Renal pelvis (tissue), 4 donors: Measurements from ENCODE around the gene OSBPL7. TPM values are rescaled to one million over a fixed set of nuclear protein-coding genes. Genes with fewer than 3 reads are reported as not detected.

Experiments used
- DNase-seq: peaks from one replicate; pipeline ENCODE4 v3.0.0-alpha.2; 2013
- polyA plus RNA-seq, 3 donors: library from polyadenylated mRNA; unstranded; fragments of 120-200 nt; gene quantifications; one replicate each; pipeline ENCODE4 v1.2.1, GENCODE V29; 2013; ENCODE audit not compliant: insufficient read length in 3 of 3

OSBPL7 gene
- polyA plus RNA-seq, 3 donors, result 14.5 to 18.5 (median 17.9) TPM

DNA sequence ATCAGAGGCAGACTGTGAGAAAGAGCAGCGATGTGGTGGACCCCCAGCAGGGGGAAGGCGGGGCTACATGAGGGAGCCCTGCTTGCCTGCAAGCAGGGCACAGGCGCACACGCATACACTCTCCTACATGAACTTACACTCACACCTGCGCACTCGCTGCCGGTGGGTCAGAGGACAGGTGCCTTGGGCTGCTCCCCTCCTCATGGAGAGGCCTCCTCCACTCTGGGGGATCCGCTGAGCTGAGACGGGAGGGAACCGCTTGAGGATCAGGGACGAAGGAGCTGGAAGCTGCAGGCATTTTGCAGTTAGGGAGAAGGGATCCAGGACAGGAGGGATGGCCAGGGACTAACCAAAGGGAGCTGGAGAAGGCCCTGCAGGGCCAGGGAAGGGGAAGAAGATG lies 14.2 kb downstream of the OSBPL7 start:
- DNase-seq, result no peak

DNA sequence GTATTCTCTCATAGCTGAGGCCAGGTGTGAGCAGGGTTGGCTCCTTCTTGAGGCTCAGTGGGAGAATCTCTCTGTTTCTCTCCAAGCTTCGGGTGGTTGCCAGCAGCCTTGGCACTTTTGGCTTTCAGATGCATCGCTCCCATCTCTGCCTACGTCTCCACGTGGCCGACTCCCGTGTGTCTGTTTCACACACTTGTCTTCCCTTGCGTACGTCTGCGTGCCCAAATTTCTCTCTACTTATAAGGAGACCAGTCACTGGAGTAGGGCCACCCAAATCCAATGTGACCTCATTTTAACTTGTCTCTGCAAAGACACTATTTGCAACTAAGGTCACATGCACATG lies 14.7 kb downstream of the OSBPL7 start:
- DNase-seq, result no peak

DNA sequence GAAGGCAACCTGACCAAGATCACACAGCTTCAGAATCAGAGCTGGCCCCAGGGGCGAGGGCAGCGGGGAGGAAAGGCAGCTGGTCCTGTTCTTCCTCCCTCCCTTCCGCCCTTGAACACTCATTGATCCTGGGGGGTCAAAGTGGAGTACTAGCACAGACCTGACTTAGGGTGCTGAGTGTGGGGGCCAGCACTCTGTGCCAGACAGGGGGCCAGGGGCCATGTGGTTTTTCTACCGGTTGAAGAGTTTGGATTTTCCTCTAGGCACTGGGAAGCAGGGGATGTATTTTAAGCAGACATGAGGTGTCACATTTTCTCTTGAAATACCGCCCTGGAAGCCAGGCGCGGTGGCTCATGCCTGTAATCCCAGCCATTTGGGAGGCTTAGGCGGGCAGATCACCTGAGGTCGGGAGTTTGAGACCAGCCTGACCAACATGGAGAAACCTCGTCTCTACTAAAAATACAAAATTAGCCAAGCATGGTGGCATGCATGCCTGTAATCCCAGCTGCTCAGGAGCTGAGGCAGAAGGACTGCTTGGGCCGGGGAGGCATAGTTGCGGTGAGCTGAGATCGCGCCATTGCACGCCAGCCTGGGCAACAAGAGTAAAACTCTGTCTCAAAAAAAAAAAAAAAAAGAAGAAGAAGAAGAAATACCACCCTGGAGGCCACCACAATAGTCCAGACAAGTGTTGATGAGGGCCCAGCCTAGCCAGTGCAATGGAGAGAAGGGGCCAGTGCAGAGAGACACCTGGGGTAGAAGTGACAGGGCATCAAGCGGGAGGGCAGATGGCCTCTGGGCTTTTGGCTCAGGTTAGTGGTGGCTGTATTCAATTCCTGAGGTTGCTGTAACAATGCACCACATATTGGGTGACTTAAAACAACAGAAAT lies 15.3 kb downstream of the OSBPL7 start:
- no peak for DNase-seq

DNA sequence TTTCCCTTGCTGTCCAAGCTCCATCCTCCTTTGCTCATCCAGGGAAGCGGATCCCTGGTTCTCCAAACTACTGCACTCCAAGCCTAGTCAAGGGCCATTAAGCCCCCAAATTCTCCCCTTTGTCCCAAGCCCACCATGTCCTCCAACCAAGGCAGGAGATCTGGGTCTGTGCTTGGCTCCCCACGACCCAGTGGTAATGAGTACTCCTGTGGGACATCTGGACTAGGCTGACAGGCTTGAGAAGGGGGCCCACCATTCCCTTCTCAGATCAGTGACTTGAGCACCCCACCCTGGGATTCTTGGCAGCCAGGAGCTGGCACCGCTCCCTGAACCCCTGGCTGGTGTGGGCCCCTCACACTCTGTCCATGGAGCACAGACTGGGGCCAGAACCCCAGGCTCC lies 17.1 kb downstream of the OSBPL7 start:
- no peak for DNase-seq

DNA sequence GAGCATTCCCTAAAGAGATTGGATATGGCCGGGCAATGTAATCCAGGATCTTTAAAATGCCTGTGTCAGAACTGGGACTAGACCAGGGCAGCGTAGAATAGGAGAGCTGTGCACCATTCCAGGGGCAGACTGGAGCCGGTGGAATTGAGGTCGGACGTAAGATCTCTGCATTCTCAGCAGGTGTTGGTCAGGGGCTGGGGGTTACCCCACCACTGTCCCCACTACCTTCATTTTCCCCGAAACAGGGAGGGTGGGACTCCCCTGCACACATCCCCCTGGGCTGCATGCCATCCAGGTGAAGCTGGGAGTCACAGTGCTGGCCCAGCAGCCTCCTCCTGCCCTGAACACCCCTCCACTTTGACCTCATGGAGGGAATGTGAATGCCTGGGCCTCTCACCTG lies 17.8 kb downstream of the OSBPL7 start:
- DNase-seq, result no peak

DNA sequence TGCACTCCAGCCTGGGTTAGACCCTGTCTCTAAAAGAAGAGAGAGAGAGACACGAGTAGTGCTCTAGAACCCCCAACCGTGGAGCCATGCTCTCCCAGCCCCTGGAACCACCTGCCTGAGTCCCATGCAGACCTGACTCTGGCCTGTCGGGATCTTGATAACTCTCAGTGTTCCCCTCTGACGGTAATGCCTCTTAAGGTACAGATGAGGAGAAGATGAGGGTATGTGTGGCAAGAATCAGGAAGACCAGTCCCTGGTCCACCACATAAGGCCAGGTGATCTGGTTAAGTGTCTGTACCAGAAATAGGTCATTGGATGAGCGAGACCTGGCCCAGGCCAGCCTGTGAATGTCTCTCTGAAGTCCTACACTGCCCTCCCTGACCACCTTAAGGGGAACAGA lies 18.4 kb downstream of the OSBPL7 start:
- DNase-seq, result no peak

DNA sequence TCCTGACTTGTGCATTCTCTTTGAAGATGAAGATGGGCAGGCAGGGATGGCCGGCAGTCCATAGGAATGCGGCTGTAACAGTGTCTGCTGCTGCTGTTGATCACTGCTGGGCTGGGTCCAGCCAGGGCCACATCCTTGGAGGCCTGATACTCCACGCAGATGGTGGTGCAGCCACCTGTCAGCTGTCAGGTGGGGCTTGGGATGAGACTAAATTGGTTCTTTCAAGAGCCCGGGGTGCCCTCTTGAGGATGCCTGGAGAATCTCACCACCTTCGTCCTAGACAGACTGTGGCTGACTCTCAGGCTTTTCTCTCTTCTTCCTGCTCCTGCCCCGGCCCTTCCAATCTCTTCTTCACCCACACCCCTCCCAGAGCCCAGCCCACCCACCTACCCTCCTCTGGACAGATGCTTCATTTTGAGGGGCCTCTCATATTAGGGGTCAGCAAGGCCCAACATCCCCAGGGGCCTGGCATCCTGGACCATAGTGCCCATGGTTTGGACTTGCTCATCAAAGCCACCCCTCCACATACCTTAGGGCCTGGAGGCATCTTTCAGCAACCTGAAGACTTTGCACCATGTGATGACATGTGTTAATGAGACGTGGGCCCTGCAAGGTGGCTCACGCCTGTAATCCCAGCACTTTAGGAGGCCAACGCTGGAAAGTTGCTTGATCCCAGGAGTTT lies 19.1 kb downstream of the OSBPL7 start:
- DNase-seq, result peak; percentile 31

DNA sequence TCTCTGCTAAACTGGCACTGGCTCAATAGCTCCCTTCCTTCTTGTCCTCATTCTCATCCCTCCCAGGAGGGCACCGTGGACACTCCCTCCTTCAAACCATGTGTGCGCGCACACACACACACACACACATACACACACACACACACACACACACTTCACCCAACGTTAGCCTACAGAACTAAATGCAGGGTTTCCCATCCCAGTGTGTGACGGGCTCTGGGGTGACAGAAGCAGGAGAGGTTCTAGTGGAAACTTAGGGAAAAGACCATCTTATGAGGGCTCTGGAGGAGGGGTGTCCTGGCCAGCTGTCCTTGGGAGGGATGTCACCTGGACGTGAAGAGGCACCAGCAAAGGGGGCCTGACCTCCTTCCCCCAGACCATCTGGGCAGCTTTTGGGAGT lies 19.7 kb downstream of the OSBPL7 start:
- DNase-seq, result no peak

DNA sequence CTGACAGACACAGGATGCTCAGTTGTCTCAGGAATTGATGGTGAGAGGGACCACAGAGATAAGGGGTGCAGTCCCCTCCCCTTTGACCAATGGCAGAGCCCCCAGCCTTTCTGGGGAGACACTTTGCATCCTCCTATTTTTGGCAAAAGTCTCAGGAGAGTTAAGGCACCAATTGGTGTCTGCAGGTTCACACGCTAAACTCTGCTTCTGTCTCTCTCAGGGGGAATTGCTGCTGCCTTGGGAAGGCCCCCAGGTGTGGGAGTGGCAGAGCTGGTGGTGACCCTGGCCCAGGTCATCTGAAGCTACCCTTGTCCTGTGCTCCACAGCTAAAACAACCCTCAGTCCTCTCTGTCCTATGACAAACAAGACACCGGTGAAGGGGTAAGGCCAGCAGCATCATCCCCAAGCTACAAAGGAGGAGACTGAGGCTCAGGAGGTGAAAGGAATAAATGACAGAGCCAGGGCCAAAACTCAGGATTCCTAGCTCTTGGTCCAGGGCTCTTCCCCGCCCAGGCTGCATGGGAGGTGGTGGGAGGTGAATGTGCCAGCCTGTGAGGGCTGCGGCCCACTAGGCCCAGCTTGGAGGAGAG lies 20.3 kb downstream of the OSBPL7 start:
- no peak for DNase-seq

DNA sequence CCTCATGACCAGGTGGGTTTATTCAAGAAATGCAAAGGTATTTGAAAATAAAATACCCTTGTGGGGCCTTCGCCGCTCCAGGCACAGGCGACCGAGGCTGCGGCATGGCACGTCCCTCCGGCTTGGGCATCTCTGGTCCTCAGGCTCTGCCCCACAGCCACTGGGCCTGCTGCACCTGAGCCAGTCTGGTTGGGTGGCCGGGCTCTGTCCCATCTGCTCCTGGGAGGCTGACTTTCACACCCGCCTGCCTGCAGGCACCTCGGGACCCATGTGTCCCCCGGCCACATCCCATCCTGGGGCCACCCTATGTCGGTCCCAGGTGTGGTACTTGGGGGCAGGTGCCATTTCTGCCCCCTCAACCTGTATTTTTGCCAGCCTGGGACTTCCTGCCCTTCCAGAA lies 20.9 kb downstream of the OSBPL7 start:
- no peak for DNase-seq

DNA sequence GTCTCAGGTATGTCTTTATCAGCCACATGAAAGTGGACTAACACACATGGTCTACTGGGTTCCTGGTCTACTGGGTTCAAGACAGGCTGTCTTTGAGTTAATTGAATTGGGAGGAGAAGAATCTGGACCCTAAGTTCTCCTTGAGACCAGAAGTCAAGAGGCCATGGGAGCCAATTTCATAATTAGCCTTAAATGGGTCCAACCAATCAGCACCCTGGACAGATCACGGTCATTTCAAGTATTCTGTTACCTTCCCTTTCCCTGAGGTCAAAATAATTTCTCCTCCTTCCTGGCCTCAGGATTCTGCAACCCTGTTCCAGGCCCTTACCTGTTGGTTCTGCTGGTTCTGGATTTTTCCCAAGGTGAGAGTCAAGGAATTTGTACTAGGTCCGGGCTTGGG lies 23.8 kb downstream of the OSBPL7 start:
- no peak for DNase-seq

DNA sequence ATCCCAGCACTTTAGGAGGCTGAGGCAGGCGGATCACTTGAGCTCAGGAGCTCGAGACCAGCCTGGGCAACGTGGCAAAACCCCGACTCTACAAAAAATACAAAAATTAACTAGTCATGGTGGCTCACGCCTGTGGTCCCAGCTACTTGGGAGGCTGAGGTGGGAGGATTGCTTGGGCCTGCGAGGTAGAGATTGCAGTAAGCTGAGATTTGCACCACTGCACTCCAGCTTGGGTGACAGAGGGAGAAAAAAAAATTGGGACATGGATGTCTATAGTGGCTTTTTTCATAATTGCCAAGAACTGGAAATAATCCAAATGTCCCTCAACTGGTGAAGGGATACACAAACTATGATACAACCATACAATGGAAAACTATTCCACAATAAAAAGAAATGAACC lies 28.6 kb downstream of the OSBPL7 start:
- DNase-seq, result no peak

DNA sequence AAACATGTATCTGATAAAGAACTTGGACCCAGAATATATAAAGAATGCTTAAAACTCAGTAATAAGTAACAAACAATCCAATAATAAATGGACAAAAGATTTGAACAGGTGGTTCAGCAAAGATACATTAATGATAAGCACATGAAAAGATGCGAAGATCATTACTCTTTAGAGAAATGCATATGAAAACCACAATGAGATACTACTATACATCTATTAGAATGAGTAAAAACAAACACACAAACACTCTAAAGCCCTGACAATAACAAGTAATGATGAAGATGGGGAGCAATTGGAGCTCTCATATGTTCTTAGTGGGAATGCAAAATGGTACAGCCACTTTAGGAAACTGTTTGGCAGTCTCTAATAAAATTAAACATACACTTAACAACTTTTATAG lies 29.1 kb downstream of the OSBPL7 start:
- DNase-seq, result no peak

DNA sequence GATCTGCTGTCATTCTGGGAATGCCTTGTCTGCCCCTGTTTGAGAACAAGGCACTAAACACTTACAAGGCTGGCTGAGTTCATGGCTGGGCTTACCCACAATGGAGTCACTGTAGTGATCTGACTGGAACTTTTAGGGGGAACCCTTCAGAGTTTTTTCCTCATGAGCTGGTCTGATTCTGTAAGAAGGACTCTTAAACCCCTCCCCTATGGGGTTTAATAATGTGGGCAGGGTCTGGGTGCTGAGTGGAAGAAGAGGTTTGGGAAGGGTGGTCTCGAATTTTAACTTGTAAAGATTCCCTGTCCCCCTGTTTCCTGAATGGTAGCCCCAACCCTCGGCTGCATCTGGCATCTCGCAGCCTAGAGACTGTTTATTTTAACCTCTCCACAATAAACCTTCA lies 30.6 kb downstream of the OSBPL7 start:
- no peak for DNase-seq

DNA sequence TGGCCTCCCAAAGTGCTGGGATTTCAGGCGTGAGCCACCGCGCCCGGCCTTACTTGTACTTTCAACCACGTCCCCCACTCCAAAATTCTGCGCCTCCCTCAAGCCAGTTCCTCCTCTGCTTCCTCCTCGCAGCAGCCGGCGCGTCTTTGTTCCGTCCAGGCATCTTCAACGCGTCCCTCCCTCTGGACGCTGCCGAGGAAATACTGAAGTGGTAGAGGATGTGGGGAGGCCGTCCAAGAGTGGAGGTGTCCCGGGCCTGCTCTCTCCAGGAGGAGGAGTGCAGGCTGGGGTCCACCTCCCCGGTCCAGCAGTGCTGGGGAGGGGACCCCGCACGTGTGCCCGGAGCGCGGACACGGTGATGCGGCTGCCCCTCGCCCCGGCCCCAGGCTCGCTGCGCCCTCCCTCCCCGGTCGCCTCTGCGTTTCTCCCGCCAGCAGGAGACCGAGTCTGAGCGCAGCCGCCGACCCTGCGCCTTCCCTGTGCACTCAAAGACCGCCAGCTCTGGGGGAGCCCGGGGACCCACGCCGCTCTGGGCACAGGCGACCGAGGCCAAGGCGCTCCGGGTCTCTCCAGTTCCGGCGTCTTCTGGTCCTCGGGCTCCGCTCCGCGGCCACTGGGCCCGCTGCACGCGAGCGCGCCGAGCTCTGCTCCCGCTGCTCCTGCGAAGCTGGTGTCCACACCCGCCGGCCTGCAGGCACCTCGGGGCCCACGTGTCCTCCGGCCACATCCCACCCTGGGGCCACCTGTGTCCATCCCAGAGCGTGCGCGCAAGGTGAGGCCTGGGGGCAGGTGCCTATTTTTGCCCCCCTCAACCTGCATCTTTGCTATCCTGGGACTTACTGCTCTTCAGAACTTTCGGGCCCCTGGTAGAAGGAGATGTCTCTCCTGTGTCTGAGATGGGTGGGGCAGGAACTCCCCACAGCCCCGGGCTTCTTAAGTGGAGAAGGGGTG lies 31.7 kb downstream of the OSBPL7 start:
- DNase-seq, result peak; percentile 23

DNA sequence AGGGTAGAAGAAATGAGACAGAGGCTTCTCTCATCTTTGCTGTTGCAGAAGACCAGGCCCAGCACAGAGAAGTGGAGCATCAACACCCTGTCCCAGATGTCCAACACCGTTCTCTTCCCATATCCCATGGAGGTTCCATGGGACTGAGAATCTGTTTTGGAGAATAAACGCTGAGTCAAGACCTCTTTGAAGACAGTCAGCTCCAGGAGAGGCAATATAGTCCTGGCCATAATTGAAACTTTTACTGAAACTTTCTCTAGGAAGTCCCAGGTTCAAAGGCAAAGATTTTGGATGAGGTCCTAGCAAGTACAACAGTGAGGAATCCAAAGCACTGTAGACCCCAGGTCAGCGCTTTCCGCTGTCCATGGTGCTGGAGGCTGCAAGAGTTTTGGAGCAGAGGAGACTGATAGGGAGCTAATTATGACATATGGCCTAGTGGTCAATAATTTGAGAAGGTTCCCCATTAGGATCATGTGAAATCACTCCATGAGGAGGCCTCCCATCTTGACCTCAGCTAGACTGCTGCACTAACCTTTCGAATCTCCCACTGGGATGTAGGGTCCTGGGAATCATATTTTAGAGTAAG lies 36.0 kb downstream of the OSBPL7 start:
- peak; percentile 65 for DNase-seq

DNA sequence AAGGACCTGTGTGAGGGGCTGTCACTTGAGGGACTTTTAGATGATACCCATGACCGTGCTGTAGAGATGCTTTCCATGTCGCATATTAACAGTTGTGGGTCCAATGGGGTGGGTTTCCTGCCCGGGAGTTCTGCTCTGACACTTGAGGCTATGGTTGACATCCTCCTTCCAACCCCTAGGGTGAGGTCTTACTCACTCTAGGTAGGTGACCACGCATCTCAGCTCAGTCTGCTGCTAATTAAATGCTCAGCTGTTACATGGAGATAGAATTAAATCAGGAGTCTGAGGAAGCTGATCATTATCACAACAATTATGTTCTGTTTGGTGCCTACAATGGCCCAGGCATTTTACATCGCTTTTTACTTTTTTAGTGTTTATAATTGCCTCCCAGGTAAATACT lies 40.2 kb downstream of the OSBPL7 start:
- no peak for DNase-seq

DNA sequence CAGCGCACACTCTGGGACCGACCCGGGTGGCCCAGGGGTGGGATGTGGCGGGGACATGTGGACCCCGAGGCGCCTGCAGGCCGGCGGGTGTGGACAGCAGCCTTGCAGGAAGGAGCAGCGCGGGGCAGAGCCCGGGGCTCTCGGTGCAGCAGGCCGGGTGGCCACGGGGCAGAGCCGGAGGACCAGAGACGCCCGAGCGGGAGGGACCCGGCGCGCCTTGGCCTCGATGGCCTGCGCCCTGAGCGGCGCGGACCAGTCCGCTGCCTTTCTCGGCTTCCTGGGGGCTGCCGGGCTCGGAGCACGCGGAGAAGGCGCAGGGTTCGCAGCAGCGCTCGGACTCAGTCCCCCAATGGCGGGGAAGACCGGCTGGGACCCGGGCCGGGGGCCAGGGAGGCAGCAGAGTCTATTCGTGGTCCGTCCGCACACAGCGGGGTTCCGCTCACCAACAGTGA lies 43.4 kb downstream of the OSBPL7 start:
- DNase-seq, result no peak

DNA sequence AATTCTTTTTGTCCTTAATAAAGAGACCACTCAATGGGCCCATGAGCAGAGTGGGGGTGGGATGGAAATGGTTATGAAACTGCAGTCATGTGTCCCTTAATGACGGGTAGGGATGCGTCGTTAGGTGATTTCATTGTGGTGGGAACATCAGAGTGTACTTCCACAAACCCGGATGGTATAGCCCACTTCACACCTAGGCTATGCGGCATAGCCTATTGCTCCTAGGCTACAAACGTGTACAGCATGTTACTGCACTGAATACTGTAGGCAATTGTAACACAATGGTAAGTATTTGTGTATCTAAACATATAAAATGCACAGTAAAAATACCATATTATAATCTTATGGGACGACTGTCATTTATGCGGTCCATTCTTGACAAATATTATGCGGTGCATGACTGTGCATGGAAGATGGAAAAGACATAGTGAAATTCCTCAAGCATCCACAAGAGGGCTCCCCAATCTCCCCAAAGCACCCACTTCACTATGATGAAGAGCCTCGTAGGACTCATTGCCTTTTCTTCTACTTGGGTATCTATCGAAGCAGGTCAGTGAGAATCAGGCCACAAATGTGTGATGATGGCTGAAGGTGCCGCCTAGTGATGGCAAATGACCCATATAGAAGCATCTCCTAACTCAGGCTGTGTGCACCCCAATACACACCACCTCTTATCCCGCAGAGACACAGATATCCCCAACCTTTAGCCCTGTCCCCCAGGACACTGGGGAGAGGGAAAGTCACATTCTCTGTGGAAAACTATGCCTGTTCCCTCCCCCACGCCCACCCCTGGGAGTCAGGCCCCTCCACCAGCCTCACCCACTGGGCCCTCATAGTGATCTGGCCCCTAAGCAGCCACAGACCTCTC lies 45.0 kb downstream of the OSBPL7 start:
- DNase-seq, result no peak

DNA sequence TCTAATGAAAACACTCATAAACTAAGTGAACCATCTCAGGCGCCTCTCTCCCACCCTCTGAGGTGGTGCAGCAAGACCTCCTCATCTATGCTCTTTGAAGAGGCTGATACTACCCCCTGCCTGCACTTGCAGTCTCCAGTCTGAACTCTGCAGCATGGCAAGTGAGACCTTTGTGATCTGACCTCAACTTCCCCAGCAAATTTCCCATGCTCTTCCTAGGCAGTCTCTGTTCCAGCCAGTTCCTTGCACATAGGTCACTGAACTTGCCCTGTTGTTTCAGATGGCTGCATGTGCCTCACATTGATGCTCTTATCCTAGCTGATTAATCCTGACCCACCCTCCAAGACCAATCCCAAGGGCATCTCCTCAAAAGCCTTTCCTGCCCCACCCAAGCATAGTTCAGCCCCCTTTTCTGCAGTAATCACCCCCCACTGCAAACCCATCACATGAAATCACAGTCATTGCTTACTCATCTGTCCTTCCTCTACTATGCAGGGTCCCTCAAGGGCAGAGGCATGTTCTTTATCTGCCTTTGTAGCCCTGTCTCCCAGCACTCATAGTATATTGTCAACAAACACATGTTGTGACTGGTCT lies 46.5 kb downstream of the OSBPL7 start:
- DNase-seq, result no peak
